ENCODE measurements around the gene SYNDIG1L. TPM values are rescaled to one million over a fixed set of nuclear protein-coding genes. Genes with fewer than 3 reads are reported as not detected.
"Not testable (repeated sequence)": the region's sequence is repeated elsewhere in the genome, so short reads cannot be mapped to it uniquely, and the experiment has no call there.

SYNDIG1L gene
- total RNA-seq, 1 donor: not detected

- H3K4me3 ChIP-seq (ENCODE audit: low read depth, low read length): no peak overlapping the region
- no peak for DNase-seq (ENCODE audit: low read depth)
- no peak for TF ChIP-seq CTCF (IDR thresholded peaks at IDR 0.05; ENCODE audit: insufficient read depth, low read length)
These were observed 43.8 kb downstream of the SYNDIG1L start for GRCh38 chr14:74382231-74382630.

- H3K4me3 ChIP-seq (ENCODE audit: low read depth, low read length); DNase-seq (ENCODE audit: low read depth): not testable (repeated sequence)
These were observed 44.4 kb downstream of the SYNDIG1L start for GRCh38 chr14:74381571-74381970.

- no peak for TF ChIP-seq CTCF (IDR thresholded peaks at IDR 0.05; ENCODE audit: insufficient read depth, low read length)
- DNase-seq (ENCODE audit: low read depth): no peak
- no peak overlapping the region for H3K4me3 ChIP-seq (ENCODE audit: low read depth, low read length)
These were observed 45.2 kb downstream of the SYNDIG1L start for GRCh38 chr14:74380845-74381244.

- DNase-seq (ENCODE audit: low read depth): no peak
- H3K4me3 ChIP-seq (ENCODE audit: low read depth, low read length): no peak overlapping the region
- no peak for TF ChIP-seq CTCF (IDR thresholded peaks at IDR 0.05; ENCODE audit: insufficient read depth, low read length)
These were observed 45.8 kb downstream of the SYNDIG1L start for GRCh38 chr14:74380172-74380571.

- no peak for DNase-seq (ENCODE audit: low read depth)
- H3K4me3 ChIP-seq (ENCODE audit: low read depth, low read length): no peak overlapping the region
- TF ChIP-seq CTCF (IDR thresholded peaks at IDR 0.05; ENCODE audit: insufficient read depth, low read length): no peak
These were observed 47.9 kb downstream of the SYNDIG1L start for GRCh38 chr14:74377976-74378690.

GRCh38 chr14:74368441-74368840 is 57.6 kb downstream of the SYNDIG1L start:
- no peak for DNase-seq (ENCODE audit: low read depth)
- no peak for TF ChIP-seq CTCF (IDR thresholded peaks at IDR 0.05; ENCODE audit: insufficient read depth, low read length)
- no peak overlapping the region for H3K4me3 ChIP-seq (ENCODE audit: low read depth, low read length)

GRCh38 chr14:74368026-74368425 is 58.0 kb downstream of the SYNDIG1L start:
- TF ChIP-seq CTCF (IDR thresholded peaks at IDR 0.05; ENCODE audit: insufficient read depth, low read length): no peak

More at GRCh38 chr14:74368026-74368425, 58.0 kb downstream of the SYNDIG1L start:
- DNase-seq (ENCODE audit: low read depth): no peak
- H3K4me3 ChIP-seq (ENCODE audit: low read depth, low read length): no peak overlapping the region
